Mesothelial cell of epicardium (in vitro differentiated cells): ENCODE results near the gene SRPRA. TPM values are rescaled to one million over a fixed set of nuclear protein-coding genes. Genes with fewer than 3 reads are reported as not detected.
"Not testable (repeated sequence)": the region's sequence is repeated elsewhere in the genome, so short reads cannot be mapped to it uniquely, and the experiment has no call there.

Source experiments
- DNase-seq, 2 experiments: peaks; one replicate each; pipeline ENCODE4 v3.0.0; 2021; ENCODE audit warnings: low spot score in 2 of 2; ENCODE audit not compliant: unreplicated experiment in 2 of 2
- H3K27ac Mint-ChIP-seq: 2 replicates; pipeline ENCODE4 v1.8.0; 2021; ENCODE audit warnings: mixed read lengths
- H3K27me3 Mint-ChIP-seq: 2 replicates; pipeline ENCODE4 v1.8.0; 2021; ENCODE audit warnings: low read depth, mixed read lengths
- H3K36me3 Mint-ChIP-seq: 2 replicates; pipeline ENCODE4 v1.8.0; 2021; ENCODE audit warnings: mixed read lengths
- H3K4me1 Mint-ChIP-seq: 2 replicates; pipeline ENCODE4 v1.8.0; 2021; ENCODE audit warnings: mixed read lengths
- H3K4me3 Mint-ChIP-seq: 2 replicates; pipeline ENCODE4 v1.8.0; 2021; ENCODE audit warnings: mild to moderate bottlenecking, moderate library complexity, mixed read lengths
- H3K9me3 Mint-ChIP-seq: 2 replicates; pipeline ENCODE4 v1.8.0; 2021; ENCODE audit warnings: mixed read lengths
- CTCF ChIP-seq: fragments of 200-600 bp; sonication (generic); IDR thresholded peaks from one replicate; pipeline ENCODE4 v1.5.0; 2021; ENCODE audit warnings: antibody characterized with exemption; ENCODE audit not compliant: unreplicated experiment
- total RNA-seq: library from RNA; stranded (reverse); gene quantifications from 3 replicates; pipeline ENCODE4 v1.2.1, GENCODE V29; 2021

SRPRA gene
- total RNA-seq, 1 donor from 2014 or later = 90.9 TPM

- peaks cover 13% of the 10 kb centered on the region for H3K9me3 Mint-ChIP-seq
- no peak overlapping the region for H3K27ac Mint-ChIP-seq
Measured at GRCh38 chr11:126311401-126312291, 43.0 kb upstream of the SRPRA start.

GRCh38 chr11:126310992-126311310, 42.3 kb upstream of the SRPRA start:
- Mint-ChIP-seq H3K36me3 (peaks cover 18% of the 10 kb centered on the region), H3K27ac (no peak overlapping the region)

More at GRCh38 chr11:126311401-126312291, 43.0 kb upstream of the SRPRA start:
- Mint-ChIP-seq H3K4me3 (no peak overlapping the region), H3K36me3 (peaks cover 23% of the 10 kb centered on the region), H3K27me3 (no peaks in the 10 kb centered on the region), H3K4me1 (peaks cover 10% of the 10 kb centered on the region)
- no peak for DNase-seq
- TF ChIP-seq CTCF = no peak

GRCh38 chr11:126310200-126310991, 41.7 kb upstream of the SRPRA start:
- Mint-ChIP-seq H3K9me3 (peaks cover 6% of the 10 kb centered on the region), H3K4me1 (peaks cover 10% of the 10 kb centered on the region), H3K27me3 (no peaks in the 10 kb centered on the region), H3K36me3 (peaks cover 16% of the 10 kb centered on the region), H3K4me3 (no peak overlapping the region), H3K27ac (no peak overlapping the region)
- peak; percentile 48 to 82 for DNase-seq
- peak; percentile 82 for TF ChIP-seq CTCF

More at GRCh38 chr11:126310992-126311310, 42.3 kb upstream of the SRPRA start:
- H3K9me3 Mint-ChIP-seq = peaks cover 7% of the 10 kb centered on the region
- no peaks in the 10 kb centered on the region for H3K27me3 Mint-ChIP-seq
- DNase-seq = no peak
- H3K4me1 Mint-ChIP-seq = peaks cover 10% of the 10 kb centered on the region
- H3K4me3 Mint-ChIP-seq = no peak overlapping the region
- no peak for TF ChIP-seq CTCF

- not testable (repeated sequence) for H3K27ac Mint-ChIP-seq
- peaks cover 19% of the 10 kb centered on the region for H3K4me1 Mint-ChIP-seq
Measured at GRCh38 chr11:126308771-126309170, 40.1 kb upstream of the SRPRA start.

GRCh38 chr11:126308271-126308671, 39.6 kb upstream of the SRPRA start:
- no peak overlapping the region for H3K27ac Mint-ChIP-seq
- no peak overlapping the region for H3K4me3 Mint-ChIP-seq
- no peaks in the 10 kb centered on the region for H3K9me3 Mint-ChIP-seq
- H3K36me3 Mint-ChIP-seq = peaks cover 6% of the 10 kb centered on the region
- H3K27me3 Mint-ChIP-seq = no peaks in the 10 kb centered on the region
- peaks cover 22% of the 10 kb centered on the region for H3K4me1 Mint-ChIP-seq
- TF ChIP-seq CTCF = no peak
- no peak for DNase-seq

More at GRCh38 chr11:126308771-126309170, 40.1 kb upstream of the SRPRA start:
- not testable (repeated sequence) for DNase-seq, H3K4me3 Mint-ChIP-seq, H3K9me3 Mint-ChIP-seq, H3K27me3 Mint-ChIP-seq, H3K36me3 Mint-ChIP-seq

GRCh38 chr11:126307706-126308105, 39.0 kb upstream of the SRPRA start:
- no peak overlapping the region for H3K4me3 Mint-ChIP-seq
- H3K4me1 Mint-ChIP-seq = peaks cover 24% of the 10 kb centered on the region
- no peak overlapping the region for H3K27ac Mint-ChIP-seq
- no peaks in the 10 kb centered on the region for H3K27me3 Mint-ChIP-seq
- peak; percentile 46 for TF ChIP-seq CTCF
- no peaks in the 10 kb centered on the region for H3K9me3 Mint-ChIP-seq
- DNase-seq = no peak
- peaks cover 6% of the 10 kb centered on the region for H3K36me3 Mint-ChIP-seq
